Skeletal muscle satellite cell (primary cell): ENCODE measurements around the gene RHBDD3.

Experiments
- H3K27me3 ChIP-seq: 2 replicates; pipeline ENCODE4 v1.7.0; 2013; ENCODE audit warnings: low read length; ENCODE audit not compliant: control insufficient read depth, insufficient read depth
- H3K36me3 ChIP-seq: 2 replicates; pipeline ENCODE4 v1.7.0; 2013; ENCODE audit warnings: mild to moderate bottlenecking, control low read depth, low read length; ENCODE audit not compliant: insufficient read depth
- H3K4me1 ChIP-seq: 2 replicates; pipeline ENCODE4 v1.7.0; 2013; ENCODE audit warnings: low read length; ENCODE audit not compliant: control insufficient read depth, insufficient read depth
- H3K4me2 ChIP-seq: 2 replicates; pipeline ENCODE4 v1.7.0; 2013; ENCODE audit warnings: mild to moderate bottlenecking, low read length
- H3K4me3 ChIP-seq: 2 replicates; pipeline ENCODE4 v1.7.0; 2013; ENCODE audit warnings: low read length
- H3K9ac ChIP-seq: 2 replicates; pipeline ENCODE4 v1.7.0; 2013; ENCODE audit warnings: mild to moderate bottlenecking, low read depth, low read length, moderate library complexity
- H3K9me3 ChIP-seq: replicated peaks from 2 replicates; pipeline ENCODE4 v1.7.0; 2013; ENCODE audit warnings: mild to moderate bottlenecking, control low read depth, low read length

The RHBDD3 gene

GRCh38 chr22:29275819-29276565 is 8.2 kb upstream of the RHBDD3 start:
- Histone ChIP-seq H3K4me3 (no peak overlapping the region), H3K9ac (no peak overlapping the region), H3K4me2 (no peak overlapping the region), H3K36me3 (peaks cover 84% of the 10 kb centered on the region), H3K27me3 (no peaks in the 10 kb centered on the region), H3K9me3 (no peaks in the 10 kb centered on the region), H3K4me1 (peaks cover 12% of the 10 kb centered on the region)

DNA sequence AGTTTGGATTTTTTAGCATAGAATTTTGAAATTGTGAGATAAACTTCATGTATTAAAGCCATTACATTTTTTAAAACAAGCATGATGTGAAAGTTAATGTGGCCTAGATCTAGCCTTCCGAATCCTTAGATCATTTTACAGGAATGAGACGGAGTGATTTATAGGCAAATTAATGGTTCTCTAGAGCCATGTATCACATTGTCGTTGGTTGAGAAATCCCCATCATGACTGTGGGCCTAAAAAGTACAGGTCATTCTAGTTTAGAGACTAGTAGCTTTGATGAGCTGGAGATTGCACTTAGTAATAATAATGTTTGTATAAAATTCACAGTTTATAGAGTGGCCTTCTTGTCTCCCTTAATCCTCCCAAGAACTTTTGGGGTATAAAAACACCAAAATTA is 7.4 kb upstream of the RHBDD3 start:
- Histone ChIP-seq H3K27me3 (no peaks in the 10 kb centered on the region), H3K4me3 (no peak overlapping the region), H3K9me3 (no peaks in the 10 kb centered on the region), H3K4me2 (no peak overlapping the region), H3K36me3 (peaks cover 85% of the 10 kb centered on the region), H3K4me1 (peaks cover 20% of the 10 kb centered on the region), H3K9ac (no peak overlapping the region)

- Histone ChIP-seq H3K4me3 (no peak overlapping the region), H3K4me2 (no peak overlapping the region), H3K4me1 (peaks cover 26% of the 10 kb centered on the region), H3K27me3 (no peaks in the 10 kb centered on the region), H3K9me3 (no peaks in the 10 kb centered on the region), H3K36me3 (peaks cover 73% of the 10 kb centered on the region), H3K9ac (no peak overlapping the region)
These were observed 4.8 kb upstream of the RHBDD3 start for GRCh38 chr22:29272624-29273023.

- no peaks in the 10 kb centered on the region for H3K27me3 ChIP-seq
- peaks cover 39% of the 10 kb centered on the region for H3K4me1 ChIP-seq
- H3K4me3 ChIP-seq, result peak overlapping the region; percentile 81
- H3K9me3 ChIP-seq, result no peaks in the 10 kb centered on the region
- H3K4me2 ChIP-seq, result peak overlapping the region; percentile 90
- H3K9ac ChIP-seq, result peak overlapping the region; percentile 98
- H3K36me3 ChIP-seq, result peaks cover 56% of the 10 kb centered on the region
These were observed 2.9 kb upstream of the RHBDD3 start for GRCh38 chr22:29270475-29271271.

GRCh38 chr22:29269731-29270474 is 2.1 kb upstream of the RHBDD3 start:
- H3K4me1 ChIP-seq, result peaks cover 39% of the 10 kb centered on the region
- no peaks in the 10 kb centered on the region for H3K27me3 ChIP-seq
- peaks cover 55% of the 10 kb centered on the region for H3K36me3 ChIP-seq
- H3K4me3 ChIP-seq, result peak overlapping the region; percentile 81
- no peaks in the 10 kb centered on the region for H3K9me3 ChIP-seq
- H3K9ac ChIP-seq, result peak overlapping the region; percentile 98
- H3K4me2 ChIP-seq, result peak overlapping the region; percentile 90

- Histone ChIP-seq H3K9ac (peak overlapping the region; percentile 98), H3K4me3 (peak overlapping the region; percentile 81), H3K4me2 (peak overlapping the region; percentile 90), H3K27me3 (no peaks in the 10 kb centered on the region), H3K9me3 (no peaks in the 10 kb centered on the region), H3K36me3 (peaks cover 50% of the 10 kb centered on the region), H3K4me1 (peaks cover 39% of the 10 kb centered on the region)
These were observed 1.4 kb upstream of the RHBDD3 start for GRCh38 chr22:29269230-29269604.

GRCh38 chr22:29268511-29269229 is 889 bp upstream of the RHBDD3 start:
- peaks cover 39% of the 10 kb centered on the region for H3K4me1 ChIP-seq
- no peaks in the 10 kb centered on the region for H3K27me3 ChIP-seq
- H3K36me3 ChIP-seq, result peaks cover 49% of the 10 kb centered on the region
- peak overlapping the region; percentile 98 for H3K9ac ChIP-seq
- peak overlapping the region; percentile 90 for H3K4me2 ChIP-seq
- H3K4me3 ChIP-seq, result peak overlapping the region; percentile 81
- H3K9me3 ChIP-seq, result no peaks in the 10 kb centered on the region

DNA sequence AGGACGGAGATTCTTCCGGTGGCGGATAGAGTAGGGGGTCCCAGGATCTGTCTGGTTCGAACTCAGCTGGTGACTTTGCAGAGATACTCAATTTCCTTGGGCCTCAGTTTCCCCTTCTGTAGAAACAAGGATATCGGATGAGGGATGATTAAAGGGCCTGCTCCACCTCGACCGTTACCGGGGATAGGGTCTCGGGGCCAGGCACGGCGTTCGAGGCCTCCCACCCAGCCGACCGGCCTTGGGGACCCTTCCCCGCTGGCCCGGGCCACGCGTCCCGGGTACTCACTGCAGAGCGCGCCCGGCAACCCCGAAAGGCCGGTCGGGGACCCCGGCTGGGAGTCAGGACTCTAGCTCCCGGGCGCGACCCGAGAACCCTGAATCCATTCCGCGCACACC is 321 bp downstream of the RHBDD3 start:
- Histone ChIP-seq H3K4me3 (peak overlapping the region; percentile 81), H3K27me3 (no peaks in the 10 kb centered on the region), H3K36me3 (peaks cover 37% of the 10 kb centered on the region), H3K9ac (peak overlapping the region; percentile 98), H3K4me1 (peaks cover 39% of the 10 kb centered on the region), H3K4me2 (peak overlapping the region; percentile 90), H3K9me3 (no peaks in the 10 kb centered on the region)

DNA sequence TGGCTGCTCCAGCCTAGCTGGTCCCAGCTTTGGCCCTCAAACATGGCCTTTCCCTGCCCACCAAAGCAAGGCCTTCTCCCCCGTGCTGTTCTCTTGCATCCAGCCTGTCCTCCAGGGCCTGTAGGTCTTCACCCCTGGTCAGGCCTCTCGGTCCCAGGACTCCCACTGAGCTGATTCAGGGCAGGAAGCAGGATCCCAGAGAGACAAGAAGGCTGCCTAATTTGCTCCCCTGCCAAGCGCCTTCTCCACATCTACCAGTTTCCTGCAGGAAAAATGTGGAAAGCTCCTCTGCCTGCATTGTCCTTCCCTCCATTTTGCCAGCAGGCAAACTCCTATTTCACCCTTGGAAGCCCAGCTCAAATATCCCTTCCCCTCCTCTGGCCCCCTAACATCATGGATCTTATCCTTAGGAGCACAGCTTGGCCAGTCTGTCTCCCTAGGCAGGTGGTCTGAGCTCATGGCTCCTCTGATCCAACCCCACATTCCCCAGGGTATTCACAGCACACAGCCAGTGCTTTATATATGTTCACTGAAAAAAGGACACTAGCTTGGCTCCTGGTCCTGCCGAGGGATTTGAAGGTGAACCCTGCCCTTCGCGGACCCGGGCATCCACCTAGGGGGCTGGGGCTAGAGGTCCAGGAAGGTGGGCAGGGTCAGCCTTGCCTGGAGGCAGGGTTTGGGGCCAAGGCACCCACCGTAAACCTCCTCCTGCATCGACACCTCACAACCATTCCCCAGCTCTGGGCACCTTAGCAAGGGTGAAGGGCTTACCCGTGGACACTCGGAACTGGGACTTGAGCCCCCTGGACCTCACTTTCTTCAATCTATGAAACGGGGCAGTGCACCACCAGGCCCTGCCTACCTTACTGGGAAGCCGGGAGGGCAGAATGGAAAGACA is 968 bp downstream of the RHBDD3 start:
- no peaks in the 10 kb centered on the region for H3K27me3 ChIP-seq
- peaks cover 35% of the 10 kb centered on the region for H3K4me1 ChIP-seq
- peak overlapping the region; percentile 81 for H3K4me3 ChIP-seq
- H3K9me3 ChIP-seq, result no peaks in the 10 kb centered on the region
- peak overlapping the region; percentile 98 for H3K9ac ChIP-seq
- peaks cover 30% of the 10 kb centered on the region for H3K36me3 ChIP-seq
- peak overlapping the region; percentile 90 for H3K4me2 ChIP-seq

- Histone ChIP-seq H3K9ac (peak overlapping the region; percentile 98), H3K4me1 (peaks cover 26% of the 10 kb centered on the region), H3K27me3 (no peaks in the 10 kb centered on the region), H3K36me3 (peaks cover 29% of the 10 kb centered on the region), H3K4me3 (no peak overlapping the region), H3K4me2 (peak overlapping the region; percentile 90), H3K9me3 (no peaks in the 10 kb centered on the region)
These were observed 1.9 kb downstream of the RHBDD3 start for GRCh38 chr22:29265929-29266328.
